ENCODE results near the gene ALX3.

Gene ALX3

DNA sequence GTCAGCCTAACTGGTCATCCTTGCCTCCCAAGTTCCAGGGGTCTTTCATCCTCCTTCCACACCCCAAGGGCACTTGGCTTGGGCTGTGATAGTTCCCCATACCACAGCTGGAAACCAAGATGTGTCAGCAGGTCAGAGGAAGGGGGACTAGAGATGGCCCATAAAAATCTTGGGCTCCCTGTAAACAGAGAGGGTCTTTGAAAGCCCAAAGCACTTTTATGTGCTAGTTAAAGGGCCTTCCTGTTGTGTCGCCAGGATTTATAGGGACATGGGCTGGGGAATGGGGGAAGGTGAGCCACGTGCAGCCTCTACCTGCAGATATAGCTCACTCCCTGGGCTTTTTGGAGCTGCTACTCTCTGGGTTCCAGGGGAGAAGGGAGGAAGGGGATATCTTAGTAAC, 29.9 kb upstream of the ALX3 start:
- H3K9ac ChIP-seq (ENCODE audit: low read length), result no peak overlapping the region
- no peaks in the 10 kb centered on the region for H3K27me3 ChIP-seq (ENCODE audit: insufficient read depth, low read length)
- no peaks in the 10 kb centered on the region for H3K36me3 ChIP-seq (ENCODE audit: control insufficient read depth in 1 of 2, insufficient read depth in 2 of 2, low read length in 2 of 2)
- H3K79me2 ChIP-seq (ENCODE audit: control insufficient read depth, insufficient read depth, low read length, poor library complexity), result no peaks in the 10 kb centered on the region
- no peak overlapping the region for H4K8ac ChIP-seq (ENCODE audit: low read depth, low read length)
- no peak overlapping the region for H2BK120ac ChIP-seq (ENCODE audit: insufficient read depth, low read length, poor library complexity)
- no CpG with 5 or more reads among the region's 2 CpGs for WGBS (ENCODE audit: extremely low coverage, insufficient coverage, insufficient read length)
- no peak overlapping the region for H3K4me2 ChIP-seq (ENCODE audit: low read length)
- H3K23ac ChIP-seq (ENCODE audit: low read length), result no peak overlapping the region
- H3K18ac ChIP-seq (ENCODE audit: low read length), result no peak overlapping the region
- no peak overlapping the region for H3K14ac ChIP-seq (ENCODE audit: low read length)
- peaks cover 25 to 27% of the 10 kb centered on the region in 2 experiments for H3K4me1 ChIP-seq (ENCODE audit: control insufficient read depth in 1 of 2, insufficient read depth in 2 of 2, low read length in 2 of 2)
- H3K27ac ChIP-seq (ENCODE audit: low read depth, low read length), result no peak overlapping the region
- peaks cover 3% of the 10 kb centered on the region for H3K9me3 ChIP-seq (ENCODE audit: insufficient read depth, low read depth, low read length)
- H2BK12ac ChIP-seq (ENCODE audit: low read length), result no peak overlapping the region
- no peak overlapping the region for H4K91ac ChIP-seq (ENCODE audit: low read depth, low read length)
- no peak overlapping the region for H3K4me3 ChIP-seq (ENCODE audit: low read depth, low read length)
- H3K4ac ChIP-seq (ENCODE audit: low read depth, low read length), result no peak overlapping the region
- H2BK5ac ChIP-seq (ENCODE audit: low read depth, low read length, poor library complexity), result no peak overlapping the region
- H4K12ac ChIP-seq (ENCODE audit: low read depth, low read length), result no peak overlapping the region
- peaks cover 2% of the 10 kb centered on the region for H3K79me1 ChIP-seq (ENCODE audit: low read length)
- no peak overlapping the region for H2AK5ac ChIP-seq (ENCODE audit: low read length)
- no peak for DNase-seq
- H2AFZ ChIP-seq (ENCODE audit: insufficient read depth, low read length, poor library complexity), result no peak overlapping the region

GRCh38 chr1:110098222-110099026, 28.0 kb upstream of the ALX3 start:
- Histone ChIP-seq H2AFZ (ENCODE audit: insufficient read depth, low read length, poor library complexity) (no peak overlapping the region), H2BK120ac (ENCODE audit: insufficient read depth, low read length, poor library complexity) (no peak overlapping the region), H4K91ac (ENCODE audit: low read depth, low read length) (peak overlapping the region; percentile 1), H3K4me2 (ENCODE audit: low read length) (peak overlapping the region; percentile 25), H3K9me3 (ENCODE audit: insufficient read depth, low read depth, low read length) (peaks cover 19% of the 10 kb centered on the region), H3K4me3 (ENCODE audit: low read depth, low read length) (peak overlapping the region; percentile 3), H3K18ac (ENCODE audit: low read length) (no peak overlapping the region), H3K79me1 (ENCODE audit: low read length) (peaks cover 2% of the 10 kb centered on the region), H2BK12ac (ENCODE audit: low read length) (peak overlapping the region; percentile 25), H3K4me1 (ENCODE audit: control insufficient read depth in 1 of 2, insufficient read depth in 2 of 2, low read length in 2 of 2) (peaks cover 25 to 27% of the 10 kb centered on the region in 2 experiments), H4K12ac (ENCODE audit: low read depth, low read length) (no peak overlapping the region), H3K36me3 (ENCODE audit: control insufficient read depth in 1 of 2, insufficient read depth in 2 of 2, low read length in 2 of 2) (no peaks in the 10 kb centered on the region), H3K4ac (ENCODE audit: low read depth, low read length) (no peak overlapping the region), H2BK5ac (ENCODE audit: low read depth, low read length, poor library complexity) (no peak overlapping the region), H3K14ac (ENCODE audit: low read length) (no peak overlapping the region), H2AK5ac (ENCODE audit: low read length) (peak overlapping the region; percentile 17), H3K9ac (ENCODE audit: low read length) (no peak overlapping the region), H3K79me2 (ENCODE audit: control insufficient read depth, insufficient read depth, low read length, poor library complexity) (no peaks in the 10 kb centered on the region), H3K27me3 (ENCODE audit: insufficient read depth, low read length) (peaks cover 8% of the 10 kb centered on the region), H3K27ac (ENCODE audit: low read depth, low read length) (peak overlapping the region; percentile 12), H3K23ac (ENCODE audit: low read length) (no peak overlapping the region), H4K8ac (ENCODE audit: low read depth, low read length) (no peak overlapping the region)
- DNase-seq, result peak; percentile 23 to 50
- WGBS (ENCODE audit: extremely low coverage, insufficient coverage, insufficient read length), result no CpG with 5 or more reads among the region's 9 CpGs

DNA sequence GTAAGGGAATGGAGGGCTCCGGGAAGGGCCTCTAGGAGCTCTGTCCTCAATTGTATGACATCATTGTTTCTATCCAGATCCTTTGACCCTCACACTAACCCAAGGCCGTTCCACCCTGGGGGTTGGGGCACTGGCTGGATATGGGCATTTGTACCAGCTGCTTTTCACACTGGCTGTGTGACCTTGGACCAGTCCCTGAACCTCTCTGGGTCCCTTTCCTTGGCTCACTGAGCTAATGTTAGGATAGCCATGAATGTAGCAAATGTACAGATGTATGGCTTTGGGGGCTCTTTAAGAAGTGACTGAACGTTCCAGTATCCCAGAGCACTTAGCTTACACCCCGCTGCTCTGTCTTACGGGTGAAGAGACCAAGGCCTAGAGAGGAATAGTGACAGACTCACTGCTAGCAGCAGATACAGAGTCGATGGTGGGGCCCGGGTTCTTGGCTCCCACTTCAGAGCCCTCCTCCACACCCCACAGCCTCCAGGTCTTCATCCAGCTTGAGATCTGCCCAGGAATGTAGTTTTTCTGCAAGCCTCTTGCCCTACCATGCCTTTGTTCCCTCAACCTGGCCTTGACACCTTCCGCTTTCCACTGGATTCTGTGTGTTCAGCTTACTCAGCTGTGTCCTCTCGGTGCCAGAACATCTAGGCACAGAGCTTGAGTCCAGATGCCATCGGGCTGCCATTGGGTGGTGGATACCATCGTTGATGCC, 27.2 kb upstream of the ALX3 start:
- DNase-seq, result peak in 1 of 2 donors; percentile 46
- peak overlapping the region; percentile 9 for H3K9ac ChIP-seq (ENCODE audit: low read length)
- H3K4me2 ChIP-seq (ENCODE audit: low read length), result peak overlapping the region; percentile 25
- H3K14ac ChIP-seq (ENCODE audit: low read length), result no peak overlapping the region
- no peak overlapping the region for H3K23ac ChIP-seq (ENCODE audit: low read length)
- no peak overlapping the region for H2BK5ac ChIP-seq (ENCODE audit: low read depth, low read length, poor library complexity)
- no peak overlapping the region for H4K8ac ChIP-seq (ENCODE audit: low read depth, low read length)
- no peaks in the 10 kb centered on the region for H3K79me2 ChIP-seq (ENCODE audit: control insufficient read depth, insufficient read depth, low read length, poor library complexity)
- no peak overlapping the region for H2AFZ ChIP-seq (ENCODE audit: insufficient read depth, low read length, poor library complexity)
- peak overlapping the region; percentile 3 for H3K4me3 ChIP-seq (ENCODE audit: low read depth, low read length)
- H3K27ac ChIP-seq (ENCODE audit: low read depth, low read length), result no peak overlapping the region
- no CpG with 5 or more reads among the region's 11 CpGs for WGBS (ENCODE audit: extremely low coverage, insufficient coverage, insufficient read length)
- H3K79me1 ChIP-seq (ENCODE audit: low read length), result peaks cover 2% of the 10 kb centered on the region
- H4K91ac ChIP-seq (ENCODE audit: low read depth, low read length), result peak overlapping the region; percentile 1
- H2AK5ac ChIP-seq (ENCODE audit: low read length), result no peak overlapping the region
- no peak overlapping the region for H3K4ac ChIP-seq (ENCODE audit: low read depth, low read length)
- H2BK120ac ChIP-seq (ENCODE audit: insufficient read depth, low read length, poor library complexity), result no peak overlapping the region
- H3K27me3 ChIP-seq (ENCODE audit: insufficient read depth, low read length), result peaks cover 8% of the 10 kb centered on the region
- no peak overlapping the region for H3K18ac ChIP-seq (ENCODE audit: low read length)
- peaks cover 25 to 27% of the 10 kb centered on the region in 2 experiments for H3K4me1 ChIP-seq (ENCODE audit: control insufficient read depth in 1 of 2, insufficient read depth in 2 of 2, low read length in 2 of 2)
- H2BK12ac ChIP-seq (ENCODE audit: low read length), result no peak overlapping the region
- H3K9me3 ChIP-seq (ENCODE audit: insufficient read depth, low read depth, low read length), result peaks cover 16% of the 10 kb centered on the region
- no peak overlapping the region for H4K12ac ChIP-seq (ENCODE audit: low read depth, low read length)
- H3K36me3 ChIP-seq (ENCODE audit: control insufficient read depth in 1 of 2, insufficient read depth in 2 of 2, low read length in 2 of 2), result no peaks in the 10 kb centered on the region

- H3K9me3 ChIP-seq (ENCODE audit: insufficient read depth, low read depth, low read length), result peaks cover 16% of the 10 kb centered on the region
- H3K4me2 ChIP-seq (ENCODE audit: low read length), result no peak overlapping the region
- no peak overlapping the region for H3K23ac ChIP-seq (ENCODE audit: low read length)
- H3K4ac ChIP-seq (ENCODE audit: low read depth, low read length), result no peak overlapping the region
- H4K8ac ChIP-seq (ENCODE audit: low read depth, low read length), result no peak overlapping the region
- no peak overlapping the region for H2AFZ ChIP-seq (ENCODE audit: insufficient read depth, low read length, poor library complexity)
- no peak overlapping the region for H2BK120ac ChIP-seq (ENCODE audit: insufficient read depth, low read length, poor library complexity)
- H2BK12ac ChIP-seq (ENCODE audit: low read length), result no peak overlapping the region
- no peak overlapping the region for H3K18ac ChIP-seq (ENCODE audit: low read length)
- H2AK5ac ChIP-seq (ENCODE audit: low read length), result no peak overlapping the region
- no peak for DNase-seq
- no peaks in the 10 kb centered on the region for H3K36me3 ChIP-seq (ENCODE audit: control insufficient read depth in 1 of 2, insufficient read depth in 2 of 2, low read length in 2 of 2)
- H3K4me1 ChIP-seq (ENCODE audit: control insufficient read depth in 1 of 2, insufficient read depth in 2 of 2, low read length in 2 of 2), result peaks cover 27 to 29% of the 10 kb centered on the region in 2 experiments
- no peak overlapping the region for H4K91ac ChIP-seq (ENCODE audit: low read depth, low read length)
- no peak overlapping the region for H3K4me3 ChIP-seq (ENCODE audit: low read depth, low read length)
- H3K14ac ChIP-seq (ENCODE audit: low read length), result no peak overlapping the region
- no peak overlapping the region for H3K9ac ChIP-seq (ENCODE audit: low read length)
- no peak overlapping the region for H4K12ac ChIP-seq (ENCODE audit: low read depth, low read length)
- H3K27ac ChIP-seq (ENCODE audit: low read depth, low read length), result no peak overlapping the region
- peaks cover 8% of the 10 kb centered on the region for H3K27me3 ChIP-seq (ENCODE audit: insufficient read depth, low read length)
- no CpG with 5 or more reads among the region's 7 CpGs for WGBS (ENCODE audit: extremely low coverage, insufficient coverage, insufficient read length)
- no peaks in the 10 kb centered on the region for H3K79me2 ChIP-seq (ENCODE audit: control insufficient read depth, insufficient read depth, low read length, poor library complexity)
- no peak overlapping the region for H2BK5ac ChIP-seq (ENCODE audit: low read depth, low read length, poor library complexity)
- H3K79me1 ChIP-seq (ENCODE audit: low read length), result peaks cover 2% of the 10 kb centered on the region
Observed at GRCh38 chr1:110094931-110095654, 24.6 kb upstream of the ALX3 start.
